Measurements from ENCODE around the gene XBP1.
A peak's percentile ranks its signal among the peaks of the same experiment; 100 is the strongest.

XBP1 gene

DNA sequence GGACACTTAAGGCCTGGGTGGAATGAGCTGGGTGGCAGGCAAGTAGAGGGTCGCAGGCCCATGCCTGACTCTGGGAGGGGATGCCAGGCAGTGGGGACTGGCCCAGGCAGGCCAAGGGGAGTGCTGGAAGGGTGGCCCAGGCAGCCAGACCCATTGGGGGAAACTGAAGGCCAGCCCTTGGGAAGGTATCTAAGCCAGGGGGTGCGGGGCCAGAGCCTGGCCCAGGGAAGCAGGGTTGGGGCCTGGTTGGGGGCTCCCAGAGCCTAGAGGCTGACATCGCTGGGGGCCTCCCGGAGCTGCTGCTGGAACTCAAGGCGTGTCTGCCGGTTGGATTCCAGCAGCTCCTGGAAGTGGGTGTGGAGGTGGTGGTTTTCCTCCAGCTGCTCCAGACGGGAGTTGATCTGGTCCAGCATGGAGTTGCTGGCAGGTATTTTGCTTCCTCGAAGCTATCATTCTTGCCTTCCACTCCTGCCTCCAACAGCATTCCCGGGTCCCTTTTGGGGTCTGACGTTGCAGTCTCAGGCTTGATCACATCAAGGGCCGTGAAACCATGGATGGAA, 35.3 kb upstream of the XBP1 start:
- no peak for TF ChIP-seq ZFX (IDR thresholded peaks at IDR 0.05; ENCODE audit: borderline replicate concordance)
- TF ChIP-seq, protein P1, sequence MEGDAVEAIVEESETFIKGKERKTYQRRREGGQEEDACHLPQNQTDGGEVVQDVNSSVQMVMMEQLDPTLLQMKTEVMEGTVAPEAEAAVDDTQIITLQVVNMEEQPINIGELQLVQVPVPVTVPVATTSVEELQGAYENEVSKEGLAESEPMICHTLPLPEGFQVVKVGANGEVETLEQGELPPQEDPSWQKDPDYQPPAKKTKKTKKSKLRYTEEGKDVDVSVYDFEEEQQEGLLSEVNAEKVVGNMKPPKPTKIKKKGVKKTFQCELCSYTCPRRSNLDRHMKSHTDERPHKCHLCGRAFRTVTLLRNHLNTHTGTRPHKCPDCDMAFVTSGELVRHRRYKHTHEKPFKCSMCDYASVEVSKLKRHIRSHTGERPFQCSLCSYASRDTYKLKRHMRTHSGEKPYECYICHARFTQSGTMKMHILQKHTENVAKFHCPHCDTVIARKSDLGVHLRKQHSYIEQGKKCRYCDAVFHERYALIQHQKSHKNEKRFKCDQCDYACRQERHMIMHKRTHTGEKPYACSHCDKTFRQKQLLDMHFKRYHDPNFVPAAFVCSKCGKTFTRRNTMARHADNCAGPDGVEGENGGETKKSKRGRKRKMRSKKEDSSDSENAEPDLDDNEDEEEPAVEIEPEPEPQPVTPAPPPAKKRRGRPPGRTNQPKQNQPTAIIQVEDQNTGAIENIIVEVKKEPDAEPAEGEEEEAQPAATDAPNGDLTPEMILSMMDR (IDR thresholded peaks at IDR 0.05), result no peak
- no peak overlapping the region for H3K27ac ChIP-seq

DNA sequence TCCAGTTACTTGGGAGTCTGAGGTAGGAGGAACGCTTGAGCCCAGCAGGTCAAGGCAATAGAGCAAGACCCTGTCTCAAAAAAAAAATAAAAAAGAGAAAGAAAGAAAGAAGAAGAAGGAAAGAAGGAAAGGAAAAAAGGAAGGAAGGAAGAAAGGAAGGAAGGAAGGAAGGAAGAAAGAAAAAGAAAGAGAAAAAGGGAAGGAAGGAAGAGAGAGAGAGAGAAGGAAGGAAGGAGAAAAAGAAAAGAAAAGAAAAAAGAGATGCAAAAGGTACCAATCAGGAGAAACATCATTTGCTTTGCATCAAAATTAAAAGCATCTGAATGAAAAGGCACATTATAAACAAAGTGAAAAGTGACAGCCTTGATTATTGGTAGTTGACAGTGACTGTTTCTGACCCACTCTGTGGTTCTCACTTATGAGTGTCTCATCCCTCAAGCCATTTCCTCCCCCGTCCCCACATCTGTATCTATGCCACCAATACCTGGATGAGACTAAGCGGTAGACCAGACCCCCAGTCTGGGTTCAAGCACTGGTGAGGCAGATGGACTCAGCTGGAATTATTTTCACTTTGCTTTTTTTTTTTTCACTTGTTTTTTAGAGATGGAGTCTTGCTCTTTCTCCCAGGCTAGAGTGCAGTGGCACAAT, 33.0 kb upstream of the XBP1 start:
- TF ChIP-seq, protein P1 (IDR thresholded peaks at IDR 0.05), result no peak
- no peak for TF ChIP-seq ZFX (IDR thresholded peaks at IDR 0.05; ENCODE audit: borderline replicate concordance)
- H3K27ac ChIP-seq, result no peak overlapping the region

DNA sequence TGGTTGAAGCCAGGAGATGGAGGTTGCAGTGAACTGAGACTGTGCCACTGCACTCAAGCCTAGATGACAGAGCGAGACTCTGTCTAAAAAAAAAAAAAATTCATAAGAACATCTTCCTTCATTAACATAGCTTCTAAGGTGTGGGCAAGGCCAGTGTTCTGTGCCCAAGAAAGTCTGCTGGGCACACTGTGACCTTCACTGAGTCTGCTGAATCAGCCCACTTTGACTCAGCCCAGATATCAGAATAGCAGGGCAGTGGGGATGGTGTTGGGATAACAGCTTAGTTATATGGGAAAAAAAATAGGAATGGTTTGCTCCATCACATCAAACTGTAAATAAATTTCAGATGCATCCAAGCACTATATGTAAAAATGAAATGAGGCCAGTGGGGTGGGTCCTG, 32.4 kb upstream of the XBP1 start:
- TF ChIP-seq ZFX (IDR thresholded peaks at IDR 0.05; ENCODE audit: borderline replicate concordance), result no peak
- TF ChIP-seq, protein P1 (IDR thresholded peaks at IDR 0.05), result no peak
- no peak overlapping the region for H3K27ac ChIP-seq

DNA sequence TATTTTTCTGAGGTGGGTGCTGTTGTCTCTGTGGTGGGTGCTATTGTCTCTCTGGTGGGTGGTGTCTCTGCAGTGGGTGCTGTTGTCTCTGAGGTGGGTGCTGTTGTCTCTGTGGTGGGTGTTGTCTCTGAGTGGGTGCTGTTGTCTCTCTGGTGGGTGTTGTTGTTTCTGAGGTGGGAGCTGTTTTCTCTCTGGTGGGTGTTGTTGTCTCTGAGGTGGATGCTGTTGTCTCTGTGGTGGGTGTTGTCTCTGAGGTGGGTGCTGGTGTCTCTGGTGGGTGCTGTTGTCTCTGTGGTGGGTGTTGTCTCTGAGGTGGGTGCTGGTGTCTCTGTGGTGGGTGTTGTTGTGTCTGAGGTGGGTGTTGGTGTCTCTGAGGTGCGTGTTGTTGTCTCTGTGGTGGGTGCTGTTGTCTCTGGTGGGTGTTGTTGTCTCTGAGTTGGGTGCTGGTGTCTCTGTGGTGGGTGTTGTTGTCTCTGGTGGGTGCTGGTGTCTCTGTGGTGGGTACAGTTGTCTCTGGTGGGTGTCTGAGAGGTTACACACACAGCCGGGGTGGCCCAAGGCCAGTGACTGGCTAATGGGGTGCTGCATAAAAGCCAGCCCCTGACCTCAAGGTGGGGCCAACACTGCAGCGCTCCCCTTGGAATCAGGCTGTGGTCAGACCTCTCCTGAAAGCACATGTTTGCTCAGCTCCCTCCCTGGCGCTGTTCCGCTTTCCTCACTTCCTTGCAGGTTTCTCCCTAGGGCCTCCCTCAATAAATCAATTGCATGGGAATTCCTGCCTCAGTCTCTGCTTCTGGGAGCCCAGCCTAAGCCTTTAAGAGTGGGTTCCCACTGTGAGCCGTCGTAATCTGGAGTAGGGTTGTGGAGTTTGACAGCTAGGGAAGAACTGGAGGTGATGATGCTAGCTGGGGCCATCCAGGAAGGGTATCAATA, 31.0 kb upstream of the XBP1 start:
- no peak overlapping the region for H3K27ac ChIP-seq
- no peak for TF ChIP-seq ZFX (IDR thresholded peaks at IDR 0.05; ENCODE audit: borderline replicate concordance)
- TF ChIP-seq, protein P1 (IDR thresholded peaks at IDR 0.05), result no peak

DNA sequence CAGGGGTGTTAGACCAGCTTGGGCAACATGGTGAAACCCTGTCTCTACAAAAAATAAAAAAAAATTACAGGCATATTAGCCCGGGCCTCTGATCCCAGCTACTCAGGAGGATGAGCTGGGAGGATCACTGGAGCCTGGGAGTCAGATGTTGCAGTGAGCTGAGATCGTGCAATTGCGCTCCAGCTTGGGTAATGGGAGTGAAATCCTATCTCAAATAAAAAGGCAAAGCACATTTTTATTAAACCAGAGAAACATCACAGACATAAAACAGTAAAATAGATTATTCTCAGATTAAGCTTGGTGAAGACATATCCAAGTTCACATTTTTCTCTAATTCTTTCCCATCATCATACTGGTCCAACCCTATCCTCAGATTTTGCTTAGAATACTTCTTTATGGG, 30.1 kb upstream of the XBP1 start:
- H3K27ac ChIP-seq, result no peak overlapping the region
- TF ChIP-seq ZFX (IDR thresholded peaks at IDR 0.05; ENCODE audit: borderline replicate concordance), result no peak
- TF ChIP-seq, protein P1 (IDR thresholded peaks at IDR 0.05), result no peak

DNA sequence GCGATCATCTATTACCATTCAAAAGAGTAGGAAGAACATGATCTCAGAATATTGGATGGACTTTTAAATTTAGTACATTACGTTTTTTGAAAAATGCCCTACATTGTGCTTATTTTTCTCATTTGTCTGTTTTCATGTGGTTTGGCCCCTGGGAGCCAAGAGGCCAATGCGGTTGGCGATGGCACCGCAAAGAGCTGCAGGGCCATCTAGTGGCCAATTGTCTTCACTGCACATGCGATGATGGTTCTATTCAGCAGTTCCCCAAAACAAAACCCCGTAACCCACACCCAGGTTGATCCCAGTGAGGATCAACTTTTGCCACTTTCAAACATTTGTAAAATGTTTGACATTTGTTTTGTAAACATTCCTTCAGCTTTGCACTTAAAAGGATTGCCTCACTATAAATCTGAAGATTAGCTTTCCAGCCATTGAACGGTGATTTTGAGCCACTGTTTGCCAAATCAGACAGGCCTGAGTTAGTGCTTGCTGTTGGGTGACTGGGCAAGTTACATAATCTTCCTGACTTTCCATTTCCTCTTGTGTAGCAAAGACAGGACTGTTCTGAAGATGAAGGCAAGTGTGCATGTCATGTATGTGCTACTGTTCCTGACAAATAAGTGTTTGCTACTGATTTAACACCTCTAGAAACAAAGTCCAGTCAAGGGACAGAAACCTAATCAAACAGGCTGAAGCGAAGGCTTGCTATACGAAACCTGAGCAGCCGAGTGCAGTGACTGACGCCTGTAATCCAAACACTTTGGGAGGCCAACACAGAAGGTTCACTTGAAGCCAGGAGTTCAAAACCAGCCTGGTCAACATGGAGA, 29.2 kb upstream of the XBP1 start:
- no peak for TF ChIP-seq ZFX (IDR thresholded peaks at IDR 0.05; ENCODE audit: borderline replicate concordance)
- TF ChIP-seq, protein P1 (IDR thresholded peaks at IDR 0.05), result peak; percentile 98
- no peak overlapping the region for H3K27ac ChIP-seq

Data from 22Rv1 (cell line).